ENCODE measurements around the gene SLAMF1.

DNA sequence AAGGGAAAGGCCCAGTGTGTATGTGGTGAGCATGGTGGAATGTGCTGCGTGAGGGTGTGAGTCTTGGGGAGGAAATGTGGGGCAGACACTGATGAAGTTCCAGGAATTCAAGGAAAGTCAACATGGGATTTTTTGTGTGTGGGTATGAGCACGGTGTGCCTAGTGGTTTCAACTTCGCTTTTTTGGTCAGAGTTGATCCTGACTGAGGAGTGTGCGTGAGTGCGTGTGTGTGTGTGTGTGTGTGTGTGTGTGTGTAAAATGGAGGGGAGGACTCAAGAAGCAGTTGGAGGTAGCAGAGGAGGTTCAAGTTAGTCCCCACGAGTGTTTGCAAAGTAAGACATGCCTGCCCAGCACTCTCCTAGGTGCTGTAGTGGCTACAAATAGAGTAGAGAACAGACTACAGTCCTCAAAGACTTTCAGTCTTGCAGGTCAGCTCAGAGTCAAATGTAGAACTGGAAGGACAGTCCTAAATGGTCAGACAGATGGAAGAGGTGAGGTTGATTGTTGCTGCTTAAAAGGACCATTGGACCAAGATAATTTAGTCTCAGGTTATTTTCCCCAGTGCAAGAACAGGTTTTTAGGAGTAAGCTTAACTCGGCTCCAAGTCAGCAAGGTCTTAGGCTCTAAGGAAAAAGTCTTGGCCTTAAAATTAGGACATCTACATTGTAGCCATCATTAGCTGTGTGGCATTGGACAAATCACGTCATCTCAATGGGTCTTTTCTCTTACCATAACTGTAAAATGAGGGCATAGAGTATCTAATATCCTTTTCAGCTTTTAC, 25.0 kb downstream of the SLAMF1 start:
- TF ChIP-seq CTCF (IDR thresholded peaks at IDR 0.05; ENCODE audit: insufficient read depth, low read length) (no peak), POLR2AphosphoS5 (IDR thresholded peaks at IDR 0.05; ENCODE audit: low read depth) (no peak), GABPA (IDR thresholded peaks at IDR 0.05; ENCODE audit: low read depth) (no peak), SPI1 (IDR thresholded peaks at IDR 0.05; ENCODE audit: borderline replicate concordance, low read depth) (no peak)
- TF ChIP-seq, protein P1, sequence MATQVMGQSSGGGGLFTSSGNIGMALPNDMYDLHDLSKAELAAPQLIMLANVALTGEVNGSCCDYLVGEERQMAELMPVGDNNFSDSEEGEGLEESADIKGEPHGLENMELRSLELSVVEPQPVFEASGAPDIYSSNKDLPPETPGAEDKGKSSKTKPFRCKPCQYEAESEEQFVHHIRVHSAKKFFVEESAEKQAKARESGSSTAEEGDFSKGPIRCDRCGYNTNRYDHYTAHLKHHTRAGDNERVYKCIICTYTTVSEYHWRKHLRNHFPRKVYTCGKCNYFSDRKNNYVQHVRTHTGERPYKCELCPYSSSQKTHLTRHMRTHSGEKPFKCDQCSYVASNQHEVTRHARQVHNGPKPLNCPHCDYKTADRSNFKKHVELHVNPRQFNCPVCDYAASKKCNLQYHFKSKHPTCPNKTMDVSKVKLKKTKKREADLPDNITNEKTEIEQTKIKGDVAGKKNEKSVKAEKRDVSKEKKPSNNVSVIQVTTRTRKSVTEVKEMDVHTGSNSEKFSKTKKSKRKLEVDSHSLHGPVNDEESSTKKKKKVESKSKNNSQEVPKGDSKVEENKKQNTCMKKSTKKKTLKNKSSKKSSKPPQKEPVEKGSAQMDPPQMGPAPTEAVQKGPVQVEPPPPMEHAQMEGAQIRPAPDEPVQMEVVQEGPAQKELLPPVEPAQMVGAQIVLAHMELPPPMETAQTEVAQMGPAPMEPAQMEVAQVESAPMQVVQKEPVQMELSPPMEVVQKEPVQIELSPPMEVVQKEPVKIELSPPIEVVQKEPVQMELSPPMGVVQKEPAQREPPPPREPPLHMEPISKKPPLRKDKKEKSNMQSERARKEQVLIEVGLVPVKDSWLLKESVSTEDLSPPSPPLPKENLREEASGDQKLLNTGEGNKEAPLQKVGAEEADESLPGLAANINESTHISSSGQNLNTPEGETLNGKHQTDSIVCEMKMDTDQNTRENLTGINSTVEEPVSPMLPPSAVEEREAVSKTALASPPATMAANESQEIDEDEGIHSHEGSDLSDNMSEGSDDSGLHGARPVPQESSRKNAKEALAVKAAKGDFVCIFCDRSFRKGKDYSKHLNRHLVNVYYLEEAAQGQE (IDR thresholded peaks at IDR 0.05; ENCODE audit: insufficient replicate concordance, low read depth) = no peak
